PFSK-1 (cell line): ENCODE results near the gene YRDC. TPM values are rescaled to one million over a fixed set of nuclear protein-coding genes. Genes with fewer than 3 reads are reported as not detected.

Experiments
- FOXP2 ChIP-seq: optimal IDR thresholded peaks from 2 replicates; pipeline ENCODE3; 2011; ENCODE audit warnings: borderline replicate concordance, control low read depth, inconsistent platforms; ENCODE audit not compliant: insufficient read depth; ENCODE audit errors: extremely low read length, extremely low read depth
- POLR2AphosphoS5 ChIP-seq: IDR thresholded peaks from 2 replicates; pipeline ENCODE4 v1.6.1; 2012; ENCODE audit warnings: low read depth, mild to moderate bottlenecking, control low read depth, low read length, moderate library complexity
- SIN3A ChIP-seq: IDR thresholded peaks from 2 replicates; pipeline ENCODE4 v1.6.1; 2012; ENCODE audit warnings: mild to moderate bottlenecking, low read length, moderate library complexity, borderline replicate concordance; ENCODE audit not compliant: insufficient read depth
- TAF1 ChIP-seq: IDR thresholded peaks from 2 replicates; pipeline ENCODE4 v1.6.1; 2012; ENCODE audit warnings: low read length, control low read depth, borderline replicate concordance; ENCODE audit not compliant: insufficient read depth
- polyA plus RNA-seq: library from polyadenylated mRNA; unstranded; fragments of >200 nt; gene quantifications from one replicate; pipeline ENCODE4 v1.2.1, GENCODE V29; 2012; ENCODE audit warnings: low read depth, missing spikeins; ENCODE audit not compliant: insufficient read length
- TF ChIP-seq, protein P1 (sequence below), 2 experiments: IDR thresholded peaks; 2 replicates each; pipeline versions ENCODE4 v1.6.1 to v1.8.0; 2011 to 2012; ENCODE audit warnings: low read depth in 2 of 2, low read length in 2 of 2, control low read depth in 1 of 2, inconsistent platforms in 1 of 2, mild to moderate bottlenecking in 1 of 2, moderate library complexity in 1 of 2; ENCODE audit not compliant: insufficient read depth in 1 of 2

YRDC gene, protein sequence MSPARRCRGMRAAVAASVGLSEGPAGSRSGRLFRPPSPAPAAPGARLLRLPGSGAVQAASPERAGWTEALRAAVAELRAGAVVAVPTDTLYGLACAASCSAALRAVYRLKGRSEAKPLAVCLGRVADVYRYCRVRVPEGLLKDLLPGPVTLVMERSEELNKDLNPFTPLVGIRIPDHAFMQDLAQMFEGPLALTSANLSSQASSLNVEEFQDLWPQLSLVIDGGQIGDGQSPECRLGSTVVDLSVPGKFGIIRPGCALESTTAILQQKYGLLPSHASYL
- polyA plus RNA-seq = 33.9 TPM

DNA sequence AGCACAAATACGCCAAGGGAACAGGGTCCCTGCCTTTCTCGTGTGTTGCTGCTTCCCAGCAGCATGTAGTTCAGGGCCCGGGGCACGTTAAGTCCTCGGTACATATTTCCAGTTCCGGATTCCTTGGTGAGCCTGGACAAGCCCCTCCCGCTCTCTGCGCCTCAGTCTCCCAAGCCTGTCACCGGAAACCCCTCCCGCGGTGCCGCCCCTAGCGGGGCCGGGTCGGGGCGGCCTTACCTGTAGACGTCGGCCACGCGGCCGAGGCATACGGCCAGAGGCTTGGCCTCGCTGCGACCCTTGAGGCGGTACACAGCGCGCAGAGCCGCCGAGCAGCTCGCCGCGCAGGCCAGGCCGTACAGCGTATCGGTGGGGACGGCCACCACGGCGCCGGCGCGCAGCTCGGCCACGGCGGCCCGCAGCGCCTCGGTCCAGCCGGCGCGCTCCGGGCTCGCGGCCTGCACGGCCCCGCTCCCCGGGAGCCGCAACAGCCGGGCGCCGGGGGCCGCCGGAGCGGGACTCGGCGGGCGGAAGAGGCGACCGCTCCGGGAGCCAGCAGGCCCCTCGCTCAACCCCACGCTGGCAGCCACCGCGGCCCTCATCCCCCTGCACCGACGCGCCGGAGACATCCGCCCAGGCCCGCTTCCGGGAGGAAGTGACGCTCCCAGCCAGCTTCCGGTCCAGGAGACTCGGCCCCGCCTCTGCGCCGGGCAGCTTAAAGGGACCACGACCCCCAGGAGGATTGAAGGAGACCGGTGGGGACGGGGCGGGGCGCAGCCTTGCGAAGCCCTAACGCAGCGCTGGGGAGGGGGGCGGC, at the start of gene YRDC, which contains the start of gene C1orf122:
Gene YRDC, minus strand, starts transcription at position 654 of the 814 bp plus-strand sequence. Its CDS starts 28 bp downstream, at position 626.
Gene C1orf122, plus strand, starts transcription at position 236 of the 814 bp plus-strand sequence. CDS start 615 bp downstream, outside the sequence.
- peak; percentile 61 for TF ChIP-seq FOXP2
- TF ChIP-seq POLR2AphosphoS5 = peak; percentile 70
- TF ChIP-seq, protein P1, sequence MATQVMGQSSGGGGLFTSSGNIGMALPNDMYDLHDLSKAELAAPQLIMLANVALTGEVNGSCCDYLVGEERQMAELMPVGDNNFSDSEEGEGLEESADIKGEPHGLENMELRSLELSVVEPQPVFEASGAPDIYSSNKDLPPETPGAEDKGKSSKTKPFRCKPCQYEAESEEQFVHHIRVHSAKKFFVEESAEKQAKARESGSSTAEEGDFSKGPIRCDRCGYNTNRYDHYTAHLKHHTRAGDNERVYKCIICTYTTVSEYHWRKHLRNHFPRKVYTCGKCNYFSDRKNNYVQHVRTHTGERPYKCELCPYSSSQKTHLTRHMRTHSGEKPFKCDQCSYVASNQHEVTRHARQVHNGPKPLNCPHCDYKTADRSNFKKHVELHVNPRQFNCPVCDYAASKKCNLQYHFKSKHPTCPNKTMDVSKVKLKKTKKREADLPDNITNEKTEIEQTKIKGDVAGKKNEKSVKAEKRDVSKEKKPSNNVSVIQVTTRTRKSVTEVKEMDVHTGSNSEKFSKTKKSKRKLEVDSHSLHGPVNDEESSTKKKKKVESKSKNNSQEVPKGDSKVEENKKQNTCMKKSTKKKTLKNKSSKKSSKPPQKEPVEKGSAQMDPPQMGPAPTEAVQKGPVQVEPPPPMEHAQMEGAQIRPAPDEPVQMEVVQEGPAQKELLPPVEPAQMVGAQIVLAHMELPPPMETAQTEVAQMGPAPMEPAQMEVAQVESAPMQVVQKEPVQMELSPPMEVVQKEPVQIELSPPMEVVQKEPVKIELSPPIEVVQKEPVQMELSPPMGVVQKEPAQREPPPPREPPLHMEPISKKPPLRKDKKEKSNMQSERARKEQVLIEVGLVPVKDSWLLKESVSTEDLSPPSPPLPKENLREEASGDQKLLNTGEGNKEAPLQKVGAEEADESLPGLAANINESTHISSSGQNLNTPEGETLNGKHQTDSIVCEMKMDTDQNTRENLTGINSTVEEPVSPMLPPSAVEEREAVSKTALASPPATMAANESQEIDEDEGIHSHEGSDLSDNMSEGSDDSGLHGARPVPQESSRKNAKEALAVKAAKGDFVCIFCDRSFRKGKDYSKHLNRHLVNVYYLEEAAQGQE (IDR thresholded peaks at IDR 0.05; ENCODE audit: insufficient read depth in 1 of 2, low read depth in 2 of 2, low read length in 2 of 2) = no peak
- no peak; the same call in 1 of the 2 replicates for TF ChIP-seq SIN3A
- peak; percentile 79; the same call in 1 of the 2 replicates for TF ChIP-seq TAF1

DNA sequence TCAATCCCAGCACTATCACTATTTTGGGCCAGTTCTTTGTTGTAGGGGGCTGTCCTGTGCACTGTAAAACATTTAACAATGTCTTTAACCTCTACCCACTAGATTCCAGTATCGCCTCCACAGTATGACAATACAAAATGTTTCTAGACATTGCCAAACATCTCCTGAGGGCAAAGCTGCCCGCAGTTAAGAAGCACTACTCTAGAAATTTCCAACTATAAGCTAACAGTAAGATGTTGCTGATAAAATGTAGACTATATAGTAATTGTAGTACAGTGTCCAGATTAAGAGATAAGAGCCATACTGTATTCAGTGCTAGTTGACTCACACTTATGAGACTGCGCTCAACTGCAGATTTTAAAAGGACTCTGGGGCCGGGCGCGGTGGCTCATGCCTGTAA, 46.4 kb upstream of the YRDC start:
- TF ChIP-seq, protein P1 (IDR thresholded peaks at IDR 0.05; ENCODE audit: insufficient read depth in 1 of 2, low read depth in 2 of 2, low read length in 2 of 2) = no peak
- TF ChIP-seq POLR2AphosphoS5 = no peak
- TF ChIP-seq SIN3A = no peak
- no peak for TF ChIP-seq FOXP2
- TF ChIP-seq TAF1 = no peak

DNA sequence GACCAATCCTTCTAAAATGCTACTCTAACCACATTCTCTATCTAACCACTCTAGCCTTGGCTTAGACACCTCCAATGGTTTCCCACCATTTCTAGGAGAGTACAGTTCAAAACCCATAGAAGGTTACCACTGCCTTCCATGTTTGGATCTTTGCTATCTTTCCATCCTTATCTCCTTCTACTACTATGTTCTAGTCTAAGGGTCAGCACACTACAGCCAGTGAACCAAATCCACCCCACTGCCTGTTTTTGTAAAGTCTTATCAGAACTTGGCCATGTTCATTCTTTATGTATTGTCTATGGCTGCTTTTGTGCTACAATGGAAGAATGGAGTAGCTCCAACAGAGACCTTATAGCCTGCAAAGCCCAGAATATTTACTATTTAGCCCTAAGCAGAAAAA, 45.1 kb upstream of the YRDC start:
- TF ChIP-seq POLR2AphosphoS5 (no peak), SIN3A (no peak), TAF1 (no peak), FOXP2 (no peak)
- TF ChIP-seq, protein P1 (IDR thresholded peaks at IDR 0.05; ENCODE audit: insufficient read depth in 1 of 2, low read depth in 2 of 2, low read length in 2 of 2) = no peak

DNA sequence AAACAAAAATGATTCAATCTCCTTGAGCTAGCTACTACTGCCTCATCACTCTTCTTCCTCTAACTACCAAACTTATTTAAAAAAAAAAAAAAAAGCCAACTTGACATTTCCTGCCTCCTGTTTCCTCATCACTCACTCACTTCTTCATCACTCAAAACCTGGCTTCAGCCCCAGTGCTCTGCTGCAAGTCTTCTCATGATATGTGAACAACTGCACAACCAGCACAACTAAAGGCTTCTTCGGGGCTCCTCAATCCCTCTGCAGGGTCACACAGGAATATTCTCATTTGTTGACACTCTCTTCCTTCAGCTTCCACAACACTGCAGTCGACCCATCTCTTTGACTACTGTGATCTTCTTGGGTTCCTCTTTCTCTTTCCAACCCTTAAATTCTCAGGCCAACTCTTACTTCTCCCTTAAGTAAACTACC, 43.8 kb upstream of the YRDC start:
- no peak for TF ChIP-seq POLR2AphosphoS5
- TF ChIP-seq FOXP2 = no peak
- TF ChIP-seq TAF1 = no peak
- TF ChIP-seq, protein P1 (IDR thresholded peaks at IDR 0.05; ENCODE audit: insufficient read depth in 1 of 2, low read depth in 2 of 2, low read length in 2 of 2) = no peak
- TF ChIP-seq SIN3A = no peak
